ENCODE results near the gene COBLL1. TPM values are rescaled to one million over a fixed set of nuclear protein-coding genes. Genes with fewer than 3 reads are reported as not detected.
"Not testable (repeated sequence)": the region's sequence is repeated elsewhere in the genome, so short reads cannot be mapped to it uniquely, and the experiment has no call there.

The COBLL1 gene
- total and polyA plus RNA-seq, 2 experiments from 2014 or later, result 19.6 to 33.5 TPM

- Histone ChIP-seq H3K27ac (no peak overlapping the region), H3K36me3 (no peaks in the 10 kb centered on the region), H3K27me3 (no peaks in the 10 kb centered on the region), H3K4me1 (ENCODE audit: low read depth) (no peaks in the 10 kb centered on the region), H3K4me3 (no peak overlapping the region), H3K9me3 (ENCODE audit: low read depth) (no peaks in the 10 kb centered on the region)
- no peak for TF ChIP-seq CTCF (IDR thresholded peaks at IDR 0.05; ENCODE audit: low read depth, low read length)
- no peak for DNase-seq (ENCODE audit: low read depth in 1 of 2, low spot score in 1 of 2)
Measured at GRCh38 chr2:164873210-164873908, 31.7 kb upstream of the COBLL1 start.

- no peak for TF ChIP-seq CTCF (IDR thresholded peaks at IDR 0.05; ENCODE audit: low read depth, low read length)
- Histone ChIP-seq H3K4me1 (ENCODE audit: low read depth) (no peaks in the 10 kb centered on the region), H3K4me3 (no peak overlapping the region), H3K9me3 (ENCODE audit: low read depth) (no peaks in the 10 kb centered on the region), H3K27me3 (no peaks in the 10 kb centered on the region), H3K27ac (no peak overlapping the region), H3K36me3 (no peaks in the 10 kb centered on the region)
- no peak for DNase-seq (ENCODE audit: low read depth in 1 of 2, low spot score in 1 of 2)
Measured at GRCh38 chr2:164871404-164871803, 29.8 kb upstream of the COBLL1 start.

DNA sequence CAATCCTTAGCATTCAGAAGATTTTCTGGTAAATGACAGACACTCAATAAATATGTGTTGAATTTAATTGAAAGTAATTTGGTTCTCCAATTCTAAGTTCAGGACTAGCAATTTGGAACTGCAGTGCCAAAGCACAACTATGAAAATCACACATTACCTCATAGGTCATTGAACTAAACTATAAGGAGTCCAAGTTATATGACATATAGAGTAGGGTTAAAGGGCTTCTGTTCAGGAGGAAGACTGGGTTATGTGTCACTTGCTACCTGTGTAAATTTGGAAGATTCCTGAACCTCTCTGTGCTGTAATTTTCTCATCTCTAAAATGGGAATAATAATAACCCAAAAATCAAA lies 27.8 kb upstream of the COBLL1 start:
- Histone ChIP-seq H3K9me3 (ENCODE audit: low read depth) (no peaks in the 10 kb centered on the region), H3K27ac (no peak overlapping the region), H3K4me1 (ENCODE audit: low read depth) (no peaks in the 10 kb centered on the region), H3K4me3 (no peak overlapping the region), H3K36me3 (no peaks in the 10 kb centered on the region), H3K27me3 (no peaks in the 10 kb centered on the region)
- DNase-seq (ENCODE audit: low read depth in 1 of 2, low spot score in 1 of 2), result no peak
- TF ChIP-seq CTCF (IDR thresholded peaks at IDR 0.05; ENCODE audit: low read depth, low read length), result no peak

- Histone ChIP-seq H3K9me3 (ENCODE audit: low read depth) (no peaks in the 10 kb centered on the region), H3K4me1 (ENCODE audit: low read depth) (no peaks in the 10 kb centered on the region), H3K27me3 (no peaks in the 10 kb centered on the region), H3K36me3 (no peaks in the 10 kb centered on the region), H3K4me3 (no peak overlapping the region), H3K27ac (no peak overlapping the region)
- TF ChIP-seq CTCF (IDR thresholded peaks at IDR 0.05; ENCODE audit: low read depth, low read length), result no peak
- DNase-seq (ENCODE audit: low read depth in 1 of 2, low spot score in 1 of 2), result no peak
Measured at GRCh38 chr2:164868563-164869419, 27.2 kb upstream of the COBLL1 start.

DNA sequence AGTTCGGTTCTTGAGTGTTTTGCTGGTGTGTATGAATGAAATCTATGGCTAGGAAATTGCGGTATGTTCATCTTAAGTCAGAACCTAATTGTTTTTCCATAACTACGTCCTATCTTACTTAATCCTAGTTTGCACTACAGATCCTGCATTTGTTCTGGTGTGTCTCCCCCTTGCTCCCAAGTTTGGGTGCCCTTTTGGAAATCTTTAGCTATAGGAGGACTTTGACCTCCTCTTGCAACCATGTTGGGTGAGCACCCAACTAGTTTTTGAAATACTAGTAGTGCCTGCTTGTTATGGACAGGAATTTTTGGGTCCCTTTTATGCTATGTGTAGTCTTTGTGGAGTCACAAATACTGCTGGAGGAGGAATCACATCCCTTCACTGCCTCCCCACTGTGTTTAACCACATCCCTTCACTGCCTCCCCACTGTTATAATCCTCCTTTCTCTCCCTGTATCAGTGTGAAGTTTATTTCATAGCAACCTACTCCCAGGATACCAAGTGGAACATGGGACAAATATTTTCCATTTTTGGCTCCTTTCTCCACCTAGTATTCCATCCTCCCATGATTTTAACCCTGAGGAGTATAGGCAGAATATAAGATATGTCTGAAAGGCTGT lies 26.3 kb upstream of the COBLL1 start:
- Histone ChIP-seq H3K36me3 (no peaks in the 10 kb centered on the region), H3K9me3 (ENCODE audit: low read depth) (no peaks in the 10 kb centered on the region), H3K4me3 (no peak overlapping the region), H3K27me3 (no peaks in the 10 kb centered on the region), H3K27ac (no peak overlapping the region), H3K4me1 (ENCODE audit: low read depth) (no peaks in the 10 kb centered on the region)
- TF ChIP-seq CTCF (IDR thresholded peaks at IDR 0.05; ENCODE audit: low read depth, low read length), result no peak
- no peak for DNase-seq (ENCODE audit: low read depth in 1 of 2, low spot score in 1 of 2)

DNA sequence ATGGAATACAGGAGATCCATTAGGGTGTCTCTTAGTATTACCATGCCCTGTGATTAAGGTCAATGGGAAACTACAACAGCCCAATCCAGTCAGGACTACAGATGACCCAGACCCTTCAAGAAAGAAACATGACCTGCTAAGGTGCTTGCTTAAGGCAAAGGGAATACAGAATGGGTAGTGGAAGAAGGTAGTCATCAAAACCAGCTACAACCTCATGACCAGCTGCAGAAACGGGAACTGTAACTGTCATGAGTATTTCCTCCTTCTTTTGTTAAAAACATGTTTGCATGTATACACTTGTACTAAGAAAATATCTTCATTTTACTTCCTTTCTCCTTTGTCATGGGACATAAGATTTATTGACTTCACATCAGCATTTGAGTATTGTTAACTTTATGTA lies 24.8 kb upstream of the COBLL1 start:
- not testable (repeated sequence) for H3K4me3 ChIP-seq; H3K27ac ChIP-seq; DNase-seq (ENCODE audit: low read depth in 1 of 2, low spot score in 1 of 2); H3K9me3 ChIP-seq (ENCODE audit: low read depth); H3K4me1 ChIP-seq (ENCODE audit: low read depth); H3K27me3 ChIP-seq; H3K36me3 ChIP-seq
